CD4-positive, alpha-beta T cell treated with Interleukin-17A for 1 hour (primary cell): ENCODE data around the gene UBTF.

Experiments used
- DNase-seq: peaks from one replicate; pipeline ENCODE4 v3.0.0-alpha.2; 2020

UBTF gene

DNA sequence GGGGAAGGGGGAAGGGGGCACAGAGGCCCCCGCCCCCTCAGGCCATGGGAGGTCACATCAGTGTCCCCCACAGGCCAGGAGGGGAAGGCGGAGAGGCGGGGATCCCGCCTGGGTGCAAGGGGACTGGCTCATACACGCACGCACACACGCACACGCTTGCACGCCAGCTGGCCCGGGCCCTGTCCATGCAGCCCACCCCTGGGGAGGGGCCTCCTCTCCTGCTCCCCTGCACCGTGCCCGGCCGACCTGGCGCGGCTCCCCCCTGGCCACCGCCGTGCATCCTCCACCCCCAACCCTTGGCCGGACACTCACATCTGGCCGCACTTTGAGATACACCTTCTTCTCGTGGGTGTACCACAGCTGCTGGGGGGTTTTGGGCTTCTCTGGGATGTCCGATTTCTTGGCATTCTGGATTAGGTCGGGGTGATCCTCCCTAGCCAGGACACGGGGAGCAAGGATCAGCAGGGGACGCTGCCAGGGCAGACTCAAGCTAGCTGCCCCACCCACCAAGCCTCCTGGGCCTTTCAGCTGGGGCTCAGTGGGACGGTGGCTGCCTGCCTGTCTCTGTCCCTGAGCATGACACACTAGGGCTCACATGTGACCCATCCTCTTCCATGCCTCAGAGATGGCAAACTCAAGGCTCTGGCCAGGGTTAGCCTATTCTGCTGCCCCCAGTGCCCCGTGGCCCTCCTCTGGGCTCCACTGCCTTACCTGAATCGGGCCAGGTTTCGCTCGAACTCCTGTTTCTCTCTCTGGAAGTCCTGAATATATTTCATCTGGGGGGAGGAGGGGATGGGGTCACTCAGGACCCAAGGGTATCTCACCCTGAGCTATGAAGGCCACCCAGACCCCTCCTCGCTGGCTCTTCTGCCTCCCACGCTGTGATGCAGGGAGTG lies 6.7 kb downstream of the UBTF start:
- DNase-seq, result no peak

DNA sequence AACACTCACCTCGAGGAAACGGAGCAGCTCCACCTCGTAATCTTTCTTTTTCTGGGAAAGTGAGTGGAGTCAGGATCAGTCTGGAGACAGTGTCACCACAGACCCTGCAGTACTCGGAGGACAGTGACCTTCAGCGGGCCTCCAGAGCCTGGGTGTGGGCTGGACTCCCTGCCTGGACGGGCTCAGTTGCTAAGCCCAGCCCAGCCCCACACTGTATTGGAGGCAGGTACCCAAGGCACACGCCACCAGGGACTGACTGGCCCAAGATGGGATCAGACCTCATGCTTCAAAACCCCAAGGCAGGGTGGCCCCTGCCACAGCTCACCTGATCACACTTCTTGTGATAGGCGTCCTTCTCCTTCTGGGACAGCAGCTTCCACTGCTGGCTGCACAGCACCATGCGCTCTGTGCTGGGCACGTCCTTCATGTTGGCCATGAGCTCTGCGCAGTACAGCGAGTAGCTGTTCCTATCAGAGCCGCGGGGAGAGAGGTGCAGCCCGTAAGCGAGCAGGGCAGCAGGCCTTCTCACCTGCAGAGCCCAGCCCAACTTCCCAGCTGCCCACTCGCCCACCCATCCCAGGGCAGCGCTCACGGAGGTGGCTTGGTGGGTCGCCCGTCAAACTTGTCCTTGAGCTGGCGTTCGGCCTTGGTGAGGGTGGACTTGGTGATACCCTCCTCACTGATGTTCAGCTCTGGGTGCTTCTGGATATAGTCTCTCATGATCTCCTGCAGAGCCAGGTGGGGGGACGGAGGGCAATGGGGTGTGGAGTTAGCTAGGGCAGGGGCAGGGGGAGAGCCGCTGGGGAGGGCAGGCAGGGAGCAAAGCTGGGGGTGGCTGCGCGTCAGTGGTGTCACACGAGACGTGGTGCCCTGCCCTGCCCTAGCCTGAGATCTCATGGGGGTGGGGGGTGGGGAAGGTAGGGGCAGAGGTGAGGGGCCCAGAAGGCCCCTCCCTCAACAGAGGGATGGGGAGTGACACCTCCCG lies 7.9 kb downstream of the UBTF start:
- no peak for DNase-seq

DNA sequence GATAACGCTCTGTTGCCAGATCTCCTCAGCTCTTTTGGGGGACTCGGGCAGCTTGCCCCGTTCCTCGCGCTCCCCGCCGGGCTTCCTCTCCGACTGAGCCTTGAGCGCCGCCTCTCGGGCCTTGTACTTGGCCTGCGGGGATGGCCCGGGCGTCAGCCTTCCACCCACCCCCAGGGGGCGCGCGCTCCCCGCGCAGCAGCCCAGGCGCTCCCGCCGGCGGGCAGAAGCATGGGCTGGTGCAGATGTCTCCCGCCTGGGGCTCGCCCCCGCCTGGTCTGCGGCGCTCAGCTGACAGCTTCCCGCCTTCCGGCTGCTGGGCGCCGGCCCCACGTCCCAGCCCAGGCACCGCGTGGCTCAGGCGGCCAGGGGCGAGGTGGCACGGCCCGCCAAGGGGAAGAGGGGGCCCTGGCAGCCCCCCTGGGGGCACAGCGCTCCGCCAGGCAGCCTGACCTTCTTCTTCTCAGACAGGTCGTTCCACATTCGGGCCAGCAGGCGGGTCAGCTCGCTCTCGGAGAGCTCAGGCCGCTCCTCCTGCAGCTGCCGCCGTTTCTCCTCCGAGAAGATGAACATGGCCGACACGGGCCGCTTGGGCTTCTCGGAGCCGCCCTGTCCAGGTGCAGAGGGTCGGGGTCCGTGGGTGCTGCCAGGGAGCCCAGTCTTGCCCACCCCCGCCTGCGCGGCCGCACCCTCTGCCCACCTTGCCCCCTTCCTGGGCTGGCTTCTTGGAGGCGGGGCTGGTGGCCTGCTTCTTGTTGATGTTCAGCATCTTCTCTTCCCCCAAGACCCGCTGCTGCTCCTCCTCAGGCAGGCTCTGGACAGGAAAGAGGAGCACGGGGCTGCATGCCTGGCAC lies 8.9 kb downstream of the UBTF start:
- DNase-seq, result peak; percentile 93

DNA sequence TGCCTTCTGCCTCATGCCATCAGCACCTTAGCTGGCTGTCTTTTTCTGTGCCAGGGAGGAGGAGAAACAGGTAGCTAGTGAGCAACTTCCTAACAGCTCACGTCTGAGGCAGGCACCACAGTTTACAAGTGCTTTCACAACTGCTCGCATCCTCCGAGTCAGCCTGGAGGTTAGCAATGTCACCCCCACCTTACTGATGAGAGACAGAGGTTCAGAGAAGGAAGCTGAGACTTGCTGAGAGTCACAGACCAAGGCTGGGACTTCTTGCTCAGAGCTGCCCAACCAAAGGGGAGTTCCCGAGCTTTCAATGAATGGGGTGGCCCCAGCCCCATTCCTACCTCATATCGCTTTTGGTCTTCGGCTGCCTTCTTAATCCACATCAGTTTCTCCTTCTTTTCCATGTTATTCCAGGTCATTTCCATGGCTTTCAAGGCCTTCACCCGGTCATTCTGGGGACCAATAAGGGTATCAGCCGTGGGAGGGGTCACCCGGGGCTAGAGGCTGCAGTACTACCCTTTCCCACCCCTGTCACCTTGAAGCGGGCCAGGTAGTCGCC lies 9.6 kb downstream of the UBTF start:
- DNase-seq, result peak; percentile 30

DNA sequence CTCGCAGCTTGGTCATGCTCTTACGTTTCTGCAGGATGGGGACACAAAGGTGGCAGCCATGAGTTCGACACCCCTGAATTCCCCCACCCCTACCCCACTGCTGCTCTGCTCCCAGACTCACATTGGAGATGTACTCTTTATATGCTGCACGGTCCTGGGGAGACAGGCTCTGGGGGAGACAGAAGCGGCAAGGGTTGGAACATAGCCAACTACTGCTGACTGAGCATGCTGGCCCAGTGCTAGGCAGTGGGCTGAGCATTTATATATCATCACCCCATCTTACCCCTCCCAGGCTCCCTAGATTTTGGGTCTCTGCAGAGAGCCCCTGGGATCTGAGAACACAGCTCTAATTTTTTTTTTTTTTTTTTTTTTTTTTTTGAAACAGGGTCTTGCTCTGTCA lies 11.7 kb downstream of the UBTF start:
- no peak for DNase-seq

DNA sequence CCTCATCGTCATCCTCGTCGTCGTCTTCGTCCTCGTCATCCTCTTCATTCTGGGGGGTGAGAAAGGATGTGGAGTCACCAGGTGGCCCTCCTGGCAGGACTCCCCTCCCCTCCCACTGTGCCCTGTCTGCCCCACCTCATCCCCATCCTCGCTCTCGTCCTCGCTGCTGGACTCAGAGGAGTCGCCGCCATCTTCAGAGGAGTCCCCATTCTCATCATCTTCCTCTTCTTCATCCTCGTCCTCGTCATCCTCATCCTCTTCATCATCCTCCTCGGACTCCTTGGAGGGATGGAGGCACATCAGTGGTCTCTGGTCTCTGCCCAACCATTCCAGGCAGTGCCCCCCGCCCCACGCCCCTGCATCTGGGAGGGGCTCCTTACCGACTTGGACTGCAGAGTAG lies 12.2 kb downstream of the UBTF start:
- DNase-seq, result no peak

DNA sequence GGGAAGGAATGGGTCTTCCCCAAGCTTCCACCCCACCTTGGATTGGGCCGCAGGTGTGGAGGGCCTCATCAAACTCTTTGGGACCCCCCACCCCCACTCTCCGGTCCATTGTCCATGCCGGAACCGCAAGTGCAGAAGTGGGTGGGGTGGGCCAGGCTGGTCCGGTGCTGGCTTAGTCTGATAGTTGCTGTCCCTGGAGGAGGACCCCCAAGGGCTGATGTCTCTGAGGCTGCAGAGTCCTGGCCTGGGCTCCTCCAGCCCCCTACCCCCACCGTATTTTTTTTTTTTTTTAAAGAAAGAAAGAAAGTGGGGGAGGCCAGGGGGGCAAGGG lies 12.7 kb downstream of the UBTF start:
- DNase-seq, result no peak

DNA sequence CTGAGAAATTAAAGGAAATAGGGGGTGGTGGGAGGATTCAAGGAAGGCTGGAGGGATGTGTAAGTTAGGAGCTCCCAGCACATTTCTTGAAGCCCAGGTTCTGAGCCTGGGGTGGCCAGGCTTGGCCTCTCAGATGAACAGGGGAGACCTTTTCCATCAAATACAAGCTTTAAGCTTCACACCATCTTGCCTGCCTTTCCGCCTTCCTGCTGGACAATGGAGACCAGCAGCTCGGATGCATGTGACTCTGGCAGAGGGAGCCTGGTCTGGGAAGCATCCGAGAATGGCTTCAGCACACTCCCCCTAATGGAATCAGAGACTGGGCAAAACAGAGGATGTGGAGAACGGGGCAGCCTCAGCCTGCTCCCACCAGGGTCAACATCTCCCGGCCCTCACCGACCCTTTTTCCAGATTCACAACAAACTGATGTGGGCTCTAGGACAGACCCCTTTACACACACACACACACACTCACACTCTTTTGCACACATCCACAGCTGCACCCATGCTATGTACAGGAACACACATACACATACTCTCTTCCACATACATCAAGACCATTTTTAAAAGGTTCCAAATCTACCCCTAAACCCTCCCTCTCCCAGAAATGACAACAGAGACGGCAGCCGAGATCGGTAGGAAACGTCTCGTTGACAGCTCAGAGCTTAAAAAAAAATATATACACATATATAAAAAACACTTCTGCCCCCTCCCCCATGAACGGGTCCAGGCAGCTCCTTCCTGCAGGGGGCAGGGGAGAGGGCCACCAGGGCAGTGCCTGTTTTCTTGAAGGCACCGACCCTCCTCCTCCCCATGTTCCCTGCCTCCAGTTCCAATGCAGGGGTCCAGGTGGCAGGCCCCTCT lies 13.3 kb downstream of the UBTF start:
- no peak for DNase-seq

DNA sequence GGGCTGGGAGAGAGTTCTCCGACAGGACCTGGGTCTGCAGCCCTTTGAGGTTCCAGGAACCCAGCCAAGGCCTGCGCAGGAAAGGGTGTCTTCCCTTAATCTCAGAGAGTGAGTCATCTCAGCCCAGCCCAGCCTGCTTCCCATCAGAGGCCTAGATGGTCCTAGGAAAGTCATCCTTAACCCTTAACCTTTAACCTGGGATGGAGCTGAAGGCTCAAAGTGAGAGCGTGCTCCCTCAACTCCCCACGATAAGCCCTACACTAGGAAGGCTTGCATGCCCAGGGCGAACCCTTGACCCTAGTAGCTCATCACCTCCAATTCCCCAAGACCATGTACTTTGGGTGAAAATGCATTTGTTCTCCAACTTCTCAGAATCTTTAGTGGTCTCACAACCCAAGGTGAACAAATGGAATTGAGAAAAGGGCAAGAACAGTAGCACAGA lies 15.0 kb downstream of the UBTF start:
- DNase-seq, result no peak

DNA sequence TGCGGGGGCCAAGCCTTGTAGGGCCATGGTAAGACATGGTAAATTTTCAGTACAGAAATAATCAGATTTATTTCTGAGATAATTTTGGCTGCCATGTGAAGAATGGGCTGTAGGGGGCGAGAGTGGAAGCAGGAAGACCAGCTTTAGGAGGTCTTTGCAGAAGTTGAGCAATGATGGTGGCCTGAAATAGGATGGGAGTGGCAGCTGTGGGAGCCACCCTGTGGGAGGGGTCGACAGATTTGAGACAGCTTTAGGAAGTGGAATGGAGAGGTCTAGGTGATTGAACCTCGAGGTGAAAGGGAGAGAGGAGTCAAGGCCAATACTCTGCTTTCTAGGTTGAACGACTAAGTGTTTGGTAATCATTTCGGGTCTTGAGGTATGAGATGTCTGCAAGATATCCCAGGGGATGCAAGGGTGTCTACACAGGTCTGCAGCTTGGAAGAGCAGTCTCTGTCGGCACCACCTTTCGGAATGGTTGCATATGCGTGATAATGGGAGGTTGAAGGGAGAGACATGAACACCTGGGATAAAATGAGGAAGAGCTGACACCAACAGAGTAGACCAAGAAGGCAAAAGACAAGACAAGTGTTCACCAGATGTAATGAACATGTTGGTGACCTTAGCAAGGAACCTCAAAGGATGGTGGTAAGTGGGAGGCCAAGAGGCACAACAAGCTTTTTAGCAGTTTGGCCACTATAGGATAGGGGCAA lies 15.6 kb downstream of the UBTF start:
- peak; percentile 72 for DNase-seq

DNA sequence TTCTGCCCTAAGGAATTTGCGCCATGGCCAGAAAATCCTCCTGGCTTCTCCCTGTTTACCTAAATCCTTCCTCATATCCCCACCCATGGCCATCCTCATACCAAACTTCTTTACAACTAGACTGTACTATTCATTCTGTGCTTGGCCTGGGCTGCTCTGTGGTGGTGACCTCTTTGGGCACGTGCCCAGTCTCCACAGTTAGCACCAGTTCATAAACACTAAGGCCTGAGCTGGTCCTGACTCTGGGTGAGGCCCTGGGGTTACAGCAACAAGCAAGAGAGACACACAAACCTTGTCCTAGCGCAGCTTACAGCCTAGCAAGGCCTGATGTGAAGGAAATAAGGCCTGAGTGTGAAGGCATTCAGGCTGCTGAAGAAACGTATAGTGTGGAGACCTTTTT lies 16.7 kb downstream of the UBTF start:
- no peak for DNase-seq

DNA sequence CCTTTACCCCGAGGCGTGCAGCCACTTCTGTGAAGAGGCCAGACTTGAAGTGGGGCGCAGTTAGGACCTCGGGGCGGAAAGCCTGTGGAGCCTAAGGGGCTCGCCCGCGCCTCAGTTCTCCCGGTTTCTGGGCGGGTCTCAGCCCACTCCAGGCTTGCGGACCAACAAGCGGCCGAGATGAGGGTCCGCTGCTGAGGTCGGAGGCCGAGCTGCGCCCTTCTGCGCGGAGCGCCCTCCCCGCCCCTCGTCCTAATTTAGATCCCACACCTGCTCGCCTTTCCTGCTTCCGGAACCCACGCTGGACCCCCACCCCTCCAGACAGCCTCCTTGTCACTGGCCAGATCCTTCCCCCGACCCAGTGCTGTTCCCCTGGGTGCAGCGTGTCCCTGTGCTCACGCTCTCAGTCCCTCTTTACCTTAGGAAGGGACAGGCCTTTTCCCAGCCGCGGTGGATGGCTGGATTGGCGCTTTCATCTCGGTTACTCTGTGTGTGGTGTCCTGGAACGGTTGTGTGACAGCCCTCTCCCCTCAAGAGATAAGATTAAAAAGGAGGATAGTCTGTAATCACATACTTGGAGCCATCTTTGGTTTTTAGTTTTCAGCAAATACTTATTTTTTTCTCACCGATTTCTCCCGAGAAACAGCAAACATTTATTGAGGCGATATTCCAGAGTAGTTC lies 18.9 kb downstream of the UBTF start:
- DNase-seq, result no peak

DNA sequence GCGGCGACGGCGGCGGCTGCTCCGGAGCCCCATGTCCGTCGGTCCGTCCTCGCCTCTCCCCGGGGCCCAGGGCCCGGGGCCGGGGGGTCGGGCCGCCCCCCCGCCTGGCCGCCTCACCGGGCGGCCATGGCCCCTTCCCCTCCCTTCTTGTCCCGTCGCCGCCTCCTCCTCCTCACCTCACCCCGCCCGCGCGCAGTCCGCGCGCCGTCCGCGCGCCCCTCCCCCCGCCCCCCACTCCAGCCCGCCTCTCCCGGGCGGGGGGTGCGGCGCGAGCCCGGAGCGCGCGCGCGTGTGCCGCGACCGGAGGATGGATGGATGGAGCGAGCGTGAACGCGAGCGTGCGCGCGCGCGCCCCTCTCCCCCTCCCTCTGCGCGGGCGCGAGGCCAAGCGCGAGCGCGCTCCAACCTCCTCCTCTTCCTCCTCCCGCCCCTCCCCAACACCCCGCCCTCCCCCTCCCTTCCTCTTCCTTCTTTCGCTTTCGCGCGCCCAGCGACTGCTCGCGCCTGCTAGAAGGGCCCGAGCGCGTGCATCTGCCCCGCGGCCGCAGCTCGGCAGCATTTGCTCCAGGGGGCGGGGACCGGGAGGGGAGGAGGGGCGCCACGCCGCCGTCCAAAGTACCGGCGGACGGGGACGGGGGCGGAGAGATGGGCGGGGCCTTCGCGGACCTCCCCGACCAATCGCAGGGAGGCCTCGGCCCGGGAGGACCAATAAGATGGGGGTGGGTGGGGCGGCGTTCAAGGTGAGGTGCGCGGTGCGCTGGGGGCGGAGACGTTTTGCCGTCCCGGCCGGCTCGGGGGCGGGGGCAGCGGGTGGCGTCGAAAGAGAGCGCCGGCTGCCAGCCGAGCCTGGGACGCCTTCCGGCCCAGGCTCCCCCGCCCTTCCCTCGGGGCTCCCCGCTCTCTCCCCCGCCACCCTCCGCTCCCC lies 19.7 kb downstream of the UBTF start, which contains the start of gene ATXN7L3:
ATXN7L3 (minus strand) TSS at position 332 of the 925 bp plus-strand sequence. CDS start 1,814 bp downstream, outside the sequence.
- peak; percentile 99 for DNase-seq

DNA sequence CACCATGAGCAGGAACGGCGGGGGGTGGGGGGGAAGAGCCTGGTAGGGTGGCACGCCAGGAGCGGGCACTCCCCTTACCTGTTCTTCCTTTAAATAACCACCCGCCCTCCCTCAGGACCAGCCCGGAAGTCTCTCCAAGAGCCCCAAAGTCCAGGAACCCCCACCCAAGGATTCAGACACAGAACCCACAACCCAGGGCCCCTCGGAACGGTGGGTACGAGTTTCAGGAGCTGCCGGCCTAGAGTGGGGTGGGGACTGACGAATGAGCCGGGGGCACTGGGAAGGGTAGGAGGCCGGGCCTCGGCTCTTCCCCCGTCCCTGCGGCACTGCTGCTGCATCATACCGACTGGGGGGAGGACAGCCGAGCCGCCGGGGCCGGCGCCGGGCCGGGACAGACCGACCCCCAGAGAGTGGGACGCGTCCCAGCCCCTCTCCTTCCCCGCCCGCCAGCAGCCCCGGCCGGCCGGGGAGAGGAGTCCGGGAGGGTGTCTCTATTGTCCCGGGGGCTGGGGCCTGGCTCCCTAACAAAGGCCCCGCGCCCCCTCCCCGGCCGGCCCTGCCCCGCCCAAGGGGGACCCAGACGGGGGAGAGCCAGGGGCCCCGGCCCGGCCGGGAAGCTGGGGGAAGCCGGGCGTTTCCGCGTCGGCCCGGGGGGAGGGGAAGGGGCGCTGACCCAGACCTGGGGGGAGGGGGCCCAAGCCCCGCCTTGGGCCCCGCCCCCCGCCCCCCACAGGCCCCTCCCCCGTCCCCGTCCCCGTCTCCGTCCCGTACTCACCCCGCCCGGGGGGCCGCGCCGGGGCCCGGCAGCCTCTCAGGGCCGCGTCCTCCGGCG lies 20.5 kb downstream of the UBTF start:
- peak; percentile 64 for DNase-seq

DNA sequence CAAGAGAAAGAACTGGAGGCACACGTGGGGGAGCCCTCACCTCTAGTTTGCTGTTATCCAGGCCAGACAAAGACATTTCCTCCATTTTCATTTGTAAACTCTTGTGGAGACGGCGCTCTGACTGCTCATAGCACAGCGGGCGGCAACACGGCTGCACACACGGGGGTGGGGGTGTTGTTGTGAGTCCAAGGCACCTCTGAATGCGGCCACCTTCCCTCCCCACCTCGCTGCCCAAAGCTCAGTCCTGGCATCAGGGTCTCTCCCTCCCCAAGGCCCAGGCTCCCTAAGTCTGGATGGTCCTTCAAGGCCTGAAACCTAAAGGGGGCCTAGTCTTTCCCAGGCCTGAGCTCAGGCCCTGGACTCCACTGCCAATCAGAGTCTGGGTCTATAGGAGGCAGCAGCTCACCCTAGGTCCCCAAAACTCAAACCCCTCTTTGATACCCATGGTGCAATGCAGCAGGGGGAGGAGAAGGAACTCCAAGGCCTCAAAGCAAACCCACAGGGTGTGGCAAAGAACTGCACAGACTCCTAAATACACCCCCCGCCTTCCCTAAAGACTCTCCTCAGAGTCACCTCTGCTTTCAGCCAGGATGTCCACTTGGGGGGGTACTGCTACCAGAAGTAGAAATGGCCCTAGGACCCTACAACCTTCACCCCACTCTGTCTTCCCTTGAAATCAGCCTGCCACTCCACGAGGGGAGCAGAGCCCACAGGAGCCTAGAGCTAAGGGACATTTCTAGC lies 21.3 kb downstream of the UBTF start:
- peak; percentile 83 for DNase-seq

DNA sequence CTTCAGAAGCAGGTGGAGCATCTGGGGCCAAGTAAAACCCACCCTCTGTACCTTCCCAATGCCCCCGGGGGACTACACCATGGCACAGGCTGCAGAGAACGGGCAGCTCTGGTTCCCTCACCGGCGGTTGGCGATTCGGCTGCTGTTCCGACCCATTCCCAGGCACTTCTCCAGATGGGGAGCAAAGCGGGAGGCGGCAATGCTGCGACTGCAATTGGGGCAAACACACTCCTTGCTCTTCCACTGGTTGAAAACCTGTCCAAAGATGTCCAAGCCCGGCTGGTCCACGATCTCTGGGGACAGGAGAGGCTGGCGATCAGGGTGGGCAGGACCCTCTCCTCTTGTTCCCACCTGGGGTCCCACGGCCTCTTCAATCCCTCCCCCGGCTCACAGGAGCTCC lies 22.4 kb downstream of the UBTF start:
- DNase-seq, result no peak
